ENCODE results near the gene SHPK.

DNA sequence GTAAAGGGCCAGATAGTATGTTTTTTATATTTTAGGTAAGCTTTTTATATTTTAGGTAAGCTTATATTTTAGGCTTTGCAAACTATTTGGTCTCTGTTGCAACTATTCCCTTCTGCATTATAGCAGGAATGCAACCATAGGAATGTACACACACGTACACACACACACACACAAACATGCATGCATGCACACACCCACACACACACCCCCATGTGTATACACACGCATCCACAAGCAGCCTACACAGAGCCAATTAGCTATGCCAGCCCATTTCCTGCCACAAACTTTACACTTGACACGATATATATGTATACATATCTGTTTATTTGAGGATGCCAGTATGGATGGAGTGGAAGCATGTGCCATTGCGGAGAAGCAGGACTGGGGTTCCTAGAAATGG is 70.9 kb downstream of the SHPK start:
- TF ChIP-seq, protein P1, sequence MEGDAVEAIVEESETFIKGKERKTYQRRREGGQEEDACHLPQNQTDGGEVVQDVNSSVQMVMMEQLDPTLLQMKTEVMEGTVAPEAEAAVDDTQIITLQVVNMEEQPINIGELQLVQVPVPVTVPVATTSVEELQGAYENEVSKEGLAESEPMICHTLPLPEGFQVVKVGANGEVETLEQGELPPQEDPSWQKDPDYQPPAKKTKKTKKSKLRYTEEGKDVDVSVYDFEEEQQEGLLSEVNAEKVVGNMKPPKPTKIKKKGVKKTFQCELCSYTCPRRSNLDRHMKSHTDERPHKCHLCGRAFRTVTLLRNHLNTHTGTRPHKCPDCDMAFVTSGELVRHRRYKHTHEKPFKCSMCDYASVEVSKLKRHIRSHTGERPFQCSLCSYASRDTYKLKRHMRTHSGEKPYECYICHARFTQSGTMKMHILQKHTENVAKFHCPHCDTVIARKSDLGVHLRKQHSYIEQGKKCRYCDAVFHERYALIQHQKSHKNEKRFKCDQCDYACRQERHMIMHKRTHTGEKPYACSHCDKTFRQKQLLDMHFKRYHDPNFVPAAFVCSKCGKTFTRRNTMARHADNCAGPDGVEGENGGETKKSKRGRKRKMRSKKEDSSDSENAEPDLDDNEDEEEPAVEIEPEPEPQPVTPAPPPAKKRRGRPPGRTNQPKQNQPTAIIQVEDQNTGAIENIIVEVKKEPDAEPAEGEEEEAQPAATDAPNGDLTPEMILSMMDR (IDR thresholded peaks at IDR 0.05), result no peak
- no peak for TF ChIP-seq POLR2A (IDR thresholded peaks at IDR 0.05)
- no peak for TF ChIP-seq POLR2AphosphoS5 (IDR thresholded peaks at IDR 0.05)

Measured in prostate gland (tissue), 2 donors.